Measurements from ENCODE around the gene GALNT14.

DNA sequence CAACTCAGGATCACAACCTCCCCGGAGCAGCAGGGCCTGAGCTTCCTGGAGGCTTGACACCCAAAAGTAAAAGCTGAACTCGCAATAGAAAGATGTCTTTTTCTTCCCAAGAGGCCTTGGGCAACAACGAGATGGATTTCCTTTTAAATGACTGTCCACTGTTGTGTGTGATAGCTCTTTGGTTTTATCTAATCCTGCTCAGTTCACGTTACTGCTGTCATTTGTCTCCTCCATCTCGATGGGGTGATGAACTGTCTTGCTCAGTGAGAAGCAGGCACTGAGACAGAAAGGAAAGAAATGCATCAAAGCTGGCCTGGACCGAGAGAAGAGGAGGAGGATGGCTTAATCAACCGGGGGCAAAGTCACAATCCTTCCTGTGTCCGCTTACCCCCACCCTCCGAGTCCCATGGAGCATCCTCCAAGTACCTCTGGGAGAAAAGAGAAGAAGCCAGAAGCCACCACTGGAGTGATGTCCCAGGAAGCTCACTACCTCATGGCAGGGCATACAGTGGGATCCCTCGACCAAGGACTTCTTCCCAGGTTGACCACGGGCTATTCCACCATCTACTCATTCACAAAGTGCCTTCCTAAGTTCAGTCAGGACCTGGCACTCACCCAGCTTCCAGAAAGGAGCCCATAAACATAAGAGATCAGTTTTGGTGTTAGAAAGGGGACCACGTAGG is 68.5 kb downstream of the GALNT14 start:
- TF ChIP-seq, protein P1, sequence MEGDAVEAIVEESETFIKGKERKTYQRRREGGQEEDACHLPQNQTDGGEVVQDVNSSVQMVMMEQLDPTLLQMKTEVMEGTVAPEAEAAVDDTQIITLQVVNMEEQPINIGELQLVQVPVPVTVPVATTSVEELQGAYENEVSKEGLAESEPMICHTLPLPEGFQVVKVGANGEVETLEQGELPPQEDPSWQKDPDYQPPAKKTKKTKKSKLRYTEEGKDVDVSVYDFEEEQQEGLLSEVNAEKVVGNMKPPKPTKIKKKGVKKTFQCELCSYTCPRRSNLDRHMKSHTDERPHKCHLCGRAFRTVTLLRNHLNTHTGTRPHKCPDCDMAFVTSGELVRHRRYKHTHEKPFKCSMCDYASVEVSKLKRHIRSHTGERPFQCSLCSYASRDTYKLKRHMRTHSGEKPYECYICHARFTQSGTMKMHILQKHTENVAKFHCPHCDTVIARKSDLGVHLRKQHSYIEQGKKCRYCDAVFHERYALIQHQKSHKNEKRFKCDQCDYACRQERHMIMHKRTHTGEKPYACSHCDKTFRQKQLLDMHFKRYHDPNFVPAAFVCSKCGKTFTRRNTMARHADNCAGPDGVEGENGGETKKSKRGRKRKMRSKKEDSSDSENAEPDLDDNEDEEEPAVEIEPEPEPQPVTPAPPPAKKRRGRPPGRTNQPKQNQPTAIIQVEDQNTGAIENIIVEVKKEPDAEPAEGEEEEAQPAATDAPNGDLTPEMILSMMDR (IDR thresholded peaks at IDR 0.05; ENCODE audit: borderline replicate concordance, extremely low read depth, low read length, poor library complexity, severe bottlenecking): no peak
- no peak for TF ChIP-seq EZH2 (IDR thresholded peaks at IDR 0.05; ENCODE audit: borderline replicate concordance, low read depth, low read length, severe bottlenecking)
